SIG-M5 (cell line): ENCODE data around the gene SPTBN1.

Experiments used
- DNase-seq: peaks from one replicate; lab custom pipeline; 2025; lab: John Stamatoyannopoulos, UW

The SPTBN1 gene

GRCh38 chr2:54529935-54530334 lies 73.8 kb downstream of the SPTBN1 start:
- DNase-seq: no peak

- no peak for DNase-seq
Observed at GRCh38 chr2:54531558-54531957, 75.4 kb downstream of the SPTBN1 start.

- no peak for DNase-seq
Observed at GRCh38 chr2:54534221-54534620, 78.1 kb downstream of the SPTBN1 start.

- no peak for DNase-seq
Observed at GRCh38 chr2:54534625-54535024, 78.5 kb downstream of the SPTBN1 start.

GRCh38 chr2:54535599-54536195 lies 79.6 kb downstream of the SPTBN1 start:
- peak; percentile 39 for DNase-seq

- no peak for DNase-seq
Observed at GRCh38 chr2:54536720-54537119, 80.6 kb downstream of the SPTBN1 start.

- DNase-seq: no peak
Observed at GRCh38 chr2:54538537-54538936, 82.4 kb downstream of the SPTBN1 start.

GRCh38 chr2:54539683-54540082 lies 83.6 kb downstream of the SPTBN1 start:
- no peak for DNase-seq

GRCh38 chr2:54540194-54540593 lies 84.1 kb downstream of the SPTBN1 start:
- no peak for DNase-seq

GRCh38 chr2:54541995-54542394 lies 85.9 kb downstream of the SPTBN1 start:
- no peak for DNase-seq

GRCh38 chr2:54543733-54544396 lies 87.7 kb downstream of the SPTBN1 start:
- no peak for DNase-seq

- DNase-seq: no peak
Observed at GRCh38 chr2:54545702-54546450, 89.7 kb downstream of the SPTBN1 start.

- DNase-seq: no peak
Observed at GRCh38 chr2:54546518-54546917, 90.4 kb downstream of the SPTBN1 start.

GRCh38 chr2:54546923-54547720 lies 91.0 kb downstream of the SPTBN1 start:
- no peak for DNase-seq

- DNase-seq: no peak
Observed at GRCh38 chr2:54549430-54549829, 93.3 kb downstream of the SPTBN1 start.

- DNase-seq: no peak
Observed at GRCh38 chr2:54549917-54550518, 93.9 kb downstream of the SPTBN1 start.

GRCh38 chr2:54550547-54550946 lies 94.4 kb downstream of the SPTBN1 start:
- no peak for DNase-seq

- no peak for DNase-seq
Observed at GRCh38 chr2:54551123-54551756, 95.1 kb downstream of the SPTBN1 start.

- no peak for DNase-seq
Observed at GRCh38 chr2:54553075-54553474, 96.9 kb downstream of the SPTBN1 start.

- DNase-seq: no peak
Observed at GRCh38 chr2:54553775-54554174, 97.6 kb downstream of the SPTBN1 start.

- DNase-seq: no peak
Observed at GRCh38 chr2:54555318-54555837, 99.3 kb downstream of the SPTBN1 start.
